ENCODE data around the gene OPTC.

Gene OPTC

GRCh38 chr1:203553496-203553895, 59.5 kb downstream of the OPTC start:
- TF ChIP-seq USF1 (IDR thresholded peaks at IDR 0.05): no peak
- TF ChIP-seq RAD21 (IDR thresholded peaks at IDR 0.05; ENCODE audit: low read depth): no peak
- no peak for TF ChIP-seq EP300 (IDR thresholded peaks at IDR 0.05; ENCODE audit: borderline replicate concordance)
- no peak for TF ChIP-seq REST (IDR thresholded peaks at IDR 0.05; ENCODE audit: low read depth)
- TF ChIP-seq MAX (IDR thresholded peaks at IDR 0.05): no peak
- TF ChIP-seq TAF1 (IDR thresholded peaks at IDR 0.05; ENCODE audit: low read depth): no peak
- no peak for TF ChIP-seq EGR1 (IDR thresholded peaks at IDR 0.05)
- no peak for TF ChIP-seq CEBPB (IDR thresholded peaks at IDR 0.05)
- no peak for TF ChIP-seq ZBTB7A (IDR thresholded peaks at IDR 0.05; ENCODE audit: low read depth)

GRCh38 chr1:203554071-203554470, 60.1 kb downstream of the OPTC start:
- TF ChIP-seq ZBTB7A (IDR thresholded peaks at IDR 0.05; ENCODE audit: low read depth): no peak

- TF ChIP-seq FOXM1 (IDR thresholded peaks at IDR 0.05; ENCODE audit: borderline replicate concordance, low read depth) (no peak), EGR1 (IDR thresholded peaks at IDR 0.05) (no peak), MAX (IDR thresholded peaks at IDR 0.05) (no peak), TCF12 (IDR thresholded peaks at IDR 0.05; ENCODE audit: low read depth) (no peak), ZBTB7A (IDR thresholded peaks at IDR 0.05; ENCODE audit: low read depth) (no peak), TAF1 (IDR thresholded peaks at IDR 0.05; ENCODE audit: low read depth) (no peak), NFIC (IDR thresholded peaks at IDR 0.05) (no peak), CREB1 (IDR thresholded peaks at IDR 0.05; ENCODE audit: low read depth) (no peak), RAD21 (IDR thresholded peaks at IDR 0.05; ENCODE audit: low read depth) (no peak), EP300 (IDR thresholded peaks at IDR 0.05; ENCODE audit: borderline replicate concordance) (no peak), REST (IDR thresholded peaks at IDR 0.05; ENCODE audit: low read depth) (no peak), TEAD4 (IDR thresholded peaks at IDR 0.05) (no peak), YY1 (IDR thresholded peaks at IDR 0.05; ENCODE audit: low read depth) (no peak), CEBPB (IDR thresholded peaks at IDR 0.05) (no peak), USF1 (IDR thresholded peaks at IDR 0.05) (no peak)
These were observed 61.1 kb downstream of the OPTC start for GRCh38 chr1:203555076-203555475.

GRCh38 chr1:203555511-203556046, 61.6 kb downstream of the OPTC start:
- TF ChIP-seq YY1 (IDR thresholded peaks at IDR 0.05; ENCODE audit: low read depth) (no peak), ZBTB7A (IDR thresholded peaks at IDR 0.05; ENCODE audit: low read depth) (no peak)

- TF ChIP-seq FOXM1 (IDR thresholded peaks at IDR 0.05; ENCODE audit: borderline replicate concordance, low read depth): peak; percentile 48; the same call in 1 of the 2 replicates
- no peak for TF ChIP-seq REST (IDR thresholded peaks at IDR 0.05; ENCODE audit: low read depth)
These were observed 62.3 kb downstream of the OPTC start for GRCh38 chr1:203556047-203556851.
